K562 (cell line): ENCODE data around the gene LGALS12. TPM values are rescaled to one million over a fixed set of nuclear protein-coding genes. Genes with fewer than 3 reads are reported as not detected.

Experiments
- MGA ChIP-seq: fragments of 450-650 bp; IDR thresholded peaks from 2 replicates; pipeline ENCODE4 v1.6.1; 2016; ENCODE audit warnings: mild to moderate bottlenecking, moderate library complexity
- polyA plus RNA-seq, 8 experiments: library from polyadenylated mRNA; depleted of rRNA in 4 of 8; stranded (reverse) in 5 of 8; unstranded in 3 of 8; fragments of >200 nt; fragmentation: Nextera tagmentation in 2 of 8; fragmentation: Illumina TruSeq in 1 of 8; extraction: Ambion mirVana in 2 of 8; extraction: Trizol in 1 of 8; gene quantifications; 2 replicates each; pipeline versions ENCODE4 v1.2.1 to v1.2.3, GENCODE V29; 2011 to 2014; ENCODE audit warnings: inconsistent platforms in 1 of 8, missing spikeins in 1 of 8
- total RNA-seq, 7 experiments: library from RNA; depleted of rRNA in 6 of 7; stranded (reverse); fragments of >200 nt in 6 of 7; fragmentation: Illumina TruSeq in 2 of 7; extraction: Trizol in 2 of 7; gene quantifications; 2 replicates each; pipeline versions ENCODE4 v1.2.1 to v1.2.3, GENCODE V29; 2011 to 2021; ENCODE audit warnings: low replicate concordance in 1 of 7

Gene LGALS12
- total and polyA plus RNA-seq, 9 of the 15 experiments (the other 6 are each of a cell fraction or from before 2014, with no cell fraction given), result 0.66 to 8.0 (median 5.0) TPM

DNA sequence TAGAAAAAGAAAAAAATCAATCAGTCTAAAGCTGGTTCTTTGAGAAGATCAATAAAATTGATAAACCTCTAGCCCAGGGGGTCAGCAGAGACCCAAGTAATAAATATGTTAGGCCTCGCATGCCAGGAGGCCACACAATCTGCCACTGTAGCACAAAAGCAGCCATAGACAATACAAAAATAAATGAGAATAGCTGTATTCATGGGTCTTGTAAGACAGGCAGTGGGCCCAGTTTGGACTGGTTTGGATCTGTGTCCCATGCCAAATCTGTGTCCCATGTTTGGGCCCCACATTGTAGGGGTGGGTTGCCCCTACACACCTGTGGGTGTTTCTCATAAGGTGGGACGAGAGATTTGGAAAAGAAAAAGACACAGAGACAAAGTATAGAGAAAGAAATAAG lies 24.1 kb downstream of the LGALS12 start (continued):
- TF ChIP-seq MGA, result no peak
